Astrocyte (in vitro differentiated cells and primary cell): ENCODE data around the gene CD19.

Experiments
- CTCF ChIP-seq: IDR thresholded peaks from 2 replicates; pipeline ENCODE4 v1.5.1; 2011; ENCODE audit warnings: low read depth, mild to moderate bottlenecking, inconsistent platforms, low read length, moderate library complexity; ENCODE audit not compliant: insufficient read depth
- EZH2 ChIP-seq: IDR thresholded peaks from 2 replicates; pipeline ENCODE4 v1.6.1; 2012; ENCODE audit warnings: mild to moderate bottlenecking, low read length, inconsistent platforms; ENCODE audit not compliant: insufficient read depth

- TF ChIP-seq EZH2 (no peak), CTCF (no peak)
These were observed 26.9 kb upstream of the CD19 start for GRCh38 chr16:28904828-28905227.
